Naive thymus-derived CD4-positive, alpha-beta T cell (primary cell): Measurements from ENCODE around the gene PHOSPHO2. TPM values are rescaled to one million over a fixed set of nuclear protein-coding genes. Genes with fewer than 3 reads are reported as not detected.
"Not testable (repeated sequence)": the region's sequence is repeated elsewhere in the genome, so short reads cannot be mapped to it uniquely, and the experiment has no call there.

Experiments used
- ATAC-seq: fragments of 150-1000 bp; cut with Tn5 transposase; 2 replicates; pipeline ENCODE4 v1.10.0; 2021; ENCODE audit warnings: mild to moderate bottlenecking, moderate library complexity
- CTCF ChIA-PET: fragments of 350-600 bp; sonication (Branson Sonifier 250); formaldehyde crosslinking; loops from one replicate; lab custom pipeline; 2021; ENCODE audit warnings: antibody characterized with exemption; lab: Charles Lee
- POLR2A ChIA-PET: fragments of 350-600 bp; sonication (Branson Sonifier 250); formaldehyde crosslinking; loops from one replicate; lab custom pipeline; 2021; ENCODE audit warnings: antibody characterized with exemption, inconsistent platforms; lab: Charles Lee
- DNase-seq, 9 donors: peaks; one replicate each; pipeline versions ENCODE4 v3.0.0 to v3.0.0-alpha.2; 2020 to 2022; ENCODE audit warnings: mixed read lengths in 1 of 9
- H3K27ac ChIP-seq: one replicate; pipeline ENCODE4 v1.7.0; 2013; ENCODE audit warnings: mild to moderate bottlenecking, low read depth, low read length, moderate library complexity
- H3K27me3 ChIP-seq, 2 donors: one replicate each; pipeline ENCODE4 v1.7.0; 2013; ENCODE audit warnings: low read length in 2 of 2, mild to moderate bottlenecking in 2 of 2, moderate library complexity in 2 of 2; ENCODE audit not compliant: control insufficient read depth in 2 of 2, insufficient read depth in 2 of 2
- H3K36me3 ChIP-seq, 3 experiments: 1 replicate in 2 of 3; 2 replicates in 1 of 3; pipeline ENCODE4 v1.7.0; 2013; ENCODE audit warnings: low read length in 3 of 3, mild to moderate bottlenecking in 3 of 3, moderate library complexity in 1 of 3; ENCODE audit not compliant: insufficient read depth in 3 of 3, control insufficient read depth in 2 of 3
- H3K4me1 ChIP-seq, 2 donors: one replicate each; pipeline ENCODE4 v1.7.0; 2013; ENCODE audit warnings: low read length in 2 of 2, mild to moderate bottlenecking in 2 of 2, moderate library complexity in 1 of 2; ENCODE audit not compliant: control insufficient read depth in 2 of 2, insufficient read depth in 2 of 2
- H3K4me3 ChIP-seq: 2 replicates; pipeline ENCODE4 v1.7.0; 2013; ENCODE audit warnings: mild to moderate bottlenecking, low read length
- H3K9me3 ChIP-seq, 3 experiments: 1 replicate in 2 of 3; 2 replicates in 1 of 3; pipeline ENCODE4 v1.7.0; 2013; ENCODE audit warnings: low read length in 3 of 3; ENCODE audit not compliant: control insufficient read depth in 2 of 3
- H3K27ac Mint-ChIP-seq, 9 donors: one replicate each; pipeline ENCODE4 v1.8.0; 2020 to 2022; ENCODE audit warnings: mixed read lengths in 9 of 9, mild to moderate bottlenecking in 8 of 9, moderate library complexity in 5 of 9, inconsistent platforms in 2 of 9
- H3K27me3 Mint-ChIP-seq, 5 donors: one replicate each; pipeline ENCODE4 v1.8.0; 2021 to 2022; ENCODE audit warnings: mixed read lengths in 5 of 5, mild to moderate bottlenecking in 1 of 5
- H3K36me3 Mint-ChIP-seq, 5 donors: one replicate each; pipeline ENCODE4 v1.8.0; 2020 to 2022; ENCODE audit warnings: mixed read lengths in 5 of 5, mild to moderate bottlenecking in 3 of 5, inconsistent platforms in 1 of 5
- H3K4me1 Mint-ChIP-seq, 7 donors: one replicate each; pipeline ENCODE4 v1.8.0; 2020 to 2022; ENCODE audit warnings: mixed read lengths in 7 of 7, mild to moderate bottlenecking in 3 of 7, inconsistent platforms in 1 of 7
- H3K4me3 Mint-ChIP-seq, 10 donors: one replicate each; pipeline ENCODE4 v1.8.0; 2020 to 2022; ENCODE audit warnings: mild to moderate bottlenecking in 10 of 10, mixed read lengths in 10 of 10, moderate library complexity in 6 of 10, inconsistent platforms in 2 of 10
- H3K9me3 Mint-ChIP-seq, 11 donors: one replicate each; pipeline ENCODE4 v1.8.0; 2020 to 2022; ENCODE audit warnings: mixed read lengths in 11 of 11, mild to moderate bottlenecking in 4 of 11, inconsistent platforms in 1 of 11, moderate library complexity in 1 of 11
- intact Hi-C, 2 donors: fragments of 100-400 bp; cut with micrococcal nuclease; formaldehyde crosslinking; loops; one replicate each; pipeline ENCODE4 v1.15.1; 2023
- polyA plus RNA-seq, 2 donors: library from polyadenylated mRNA; unstranded; fragments of 300-500 nt; fragmentation: Illumina TruSeq; gene quantifications; one replicate each; pipeline ENCODE4 v1.2.3, GENCODE V29; 2021
- total RNA-seq, 6 experiments: library from RNA in 5 of 6; stranded (reverse) in 5 of 6; gene quantifications; 1 replicate in 5 of 6; 2 replicates in 1 of 6; pipeline ENCODE4 v1.2.3 and lab custom pipeline; 2021 to 2026

PHOSPHO2 gene
- total and polyA plus RNA-seq, 7 experiments from 2014 or later = 3.5 to 9.5 (median 7.5) TPM

- Mint-ChIP-seq H3K4me1 (no peaks in the 10 kb centered on the region), H3K4me3 (no peak overlapping the region), H3K27me3 (peaks cover 8 to 30% (median 11%) of the 10 kb centered on the region in 5 donors), H3K36me3 (peaks cover 0 to 2% (median 0%) of the 10 kb centered on the region in 5 donors), H3K9me3 (peaks cover 0 to 9% (median 0%) of the 10 kb centered on the region in 11 donors), H3K27ac (no peak overlapping the region)
- DNase-seq (no peak), ATAC-seq (no peak)
- Histone ChIP-seq H3K4me3 (no peak overlapping the region), H3K9me3 (no peaks in the 10 kb centered on the region), H3K27ac (no peak overlapping the region), H3K27me3 (no peaks in the 10 kb centered on the region), H3K4me1 (no peaks in the 10 kb centered on the region), H3K36me3 (no peaks in the 10 kb centered on the region)
- POLR2A ChIA-PET = no interaction called here
- CTCF ChIA-PET = no interaction called here
- intact Hi-C loops = no loop called here
Observed at GRCh38 chr2:169676850-169677249, 17.4 kb upstream of the PHOSPHO2 start.

DNA sequence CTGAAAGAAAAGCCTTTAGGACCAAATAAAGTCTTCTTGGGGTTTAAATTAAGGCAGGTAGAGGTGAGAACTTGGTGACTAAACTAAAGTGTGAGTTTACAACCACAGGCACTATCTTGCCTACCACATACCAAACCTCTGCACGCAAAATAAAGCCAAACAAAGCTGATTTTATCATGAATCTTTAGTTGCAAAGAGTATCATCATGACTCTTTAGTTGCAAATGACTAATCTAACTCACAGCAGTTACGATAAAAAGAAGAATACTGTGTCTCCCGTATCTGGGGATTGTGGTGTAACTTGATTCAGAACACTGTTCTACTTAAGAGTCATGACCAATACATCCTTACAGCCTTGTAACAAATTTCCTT, 11.2 kb upstream of the PHOSPHO2 start:
- Histone ChIP-seq H3K27ac (no peak overlapping the region), H3K4me3 (no peak overlapping the region), H3K9me3 (no peaks in the 10 kb centered on the region), H3K36me3 (no peaks in the 10 kb centered on the region), H3K27me3 (no peaks in the 10 kb centered on the region), H3K4me1 (peaks cover 0 to 17% of the 10 kb centered on the region in 2 donors)
- Mint-ChIP-seq H3K36me3 (peaks cover 0 to 2% (median 0%) of the 10 kb centered on the region in 5 donors), H3K27ac (no peak overlapping the region), H3K4me1 (peaks cover 0 to 6% (median 0%) of the 10 kb centered on the region in 7 donors), H3K27me3 (peaks cover 0 to 7% (median 3%) of the 10 kb centered on the region in 5 donors), H3K9me3 (peaks cover 0 to 9% (median 0%) of the 10 kb centered on the region in 11 donors), H3K4me3 (no peak overlapping the region)
- CTCF ChIA-PET = interaction anchor here (0.6 kb wide), 1 partner anchor 39 kb away, joined by 3 read pairs; no protein-coding TSS in a partner anchor
- POLR2A ChIA-PET = no interaction called here
- DNase-seq (no peak), ATAC-seq (peak; percentile 45)
- intact Hi-C loops = loop anchor here in 1 of 2 donors (5.0 kb wide), 1 partner anchor 201 kb away; no protein-coding TSS in a partner anchor

- Mint-ChIP-seq H3K9me3 (peaks cover 0 to 13% (median 2%) of the 10 kb centered on the region in 11 donors), H3K27me3 (peaks cover 0 to 7% (median 4%) of the 10 kb centered on the region in 5 donors), H3K36me3 (peaks cover 0 to 4% (median 2%) of the 10 kb centered on the region in 5 donors), H3K4me3 (no peak overlapping the region), H3K27ac (no peak overlapping the region), H3K4me1 (peaks cover 0 to 6% (median 0%) of the 10 kb centered on the region in 7 donors)
- Histone ChIP-seq H3K9me3 (no peaks in the 10 kb centered on the region), H3K36me3 (no peaks in the 10 kb centered on the region), H3K4me1 (peaks cover 0 to 17% of the 10 kb centered on the region in 2 donors), H3K27ac (no peak overlapping the region), H3K4me3 (no peak overlapping the region), H3K27me3 (no peaks in the 10 kb centered on the region)
- ChIA-PET POLR2A (no interaction called here), CTCF (interaction anchor here (0.6 kb wide), 1 partner anchor 40 kb away, joined by 3 read pairs; no protein-coding TSS in a partner anchor)
- intact Hi-C loops = loop anchor here in 1 of 2 donors (5.0 kb wide), 1 partner anchor 201 kb away; no protein-coding TSS in a partner anchor
- ATAC-seq (peak; percentile 28), DNase-seq (no peak)
Observed at GRCh38 chr2:169683425-169684134, 10.7 kb upstream of the PHOSPHO2 start.

GRCh38 chr2:169684135-169684565, 10.1 kb upstream of the PHOSPHO2 start:
- no peak overlapping the region for H3K27ac Mint-ChIP-seq
- Histone ChIP-seq H3K9me3 (no peaks in the 10 kb centered on the region), H3K4me3 (no peak overlapping the region), H3K36me3 (no peaks in the 10 kb centered on the region), H3K4me1 (peaks cover 0 to 17% of the 10 kb centered on the region in 2 donors), H3K27me3 (no peaks in the 10 kb centered on the region), H3K27ac (no peak overlapping the region)
- no peak overlapping the region for H3K4me3 Mint-ChIP-seq
- H3K36me3 Mint-ChIP-seq = peaks cover 0 to 8% (median 4%) of the 10 kb centered on the region in 5 donors
- intact Hi-C loops = loop anchor here in 1 of 2 donors (5.0 kb wide), 1 partner anchor 202 kb away; no protein-coding TSS in a partner anchor
- ATAC-seq = no peak
- ChIA-PET CTCF (no interaction called here), POLR2A (no interaction called here)
- H3K4me1 Mint-ChIP-seq = peaks cover 0 to 6% (median 0%) of the 10 kb centered on the region in 7 donors
- H3K9me3 Mint-ChIP-seq = peaks cover 0 to 16% (median 5%) of the 10 kb centered on the region in 11 donors
- H3K27me3 Mint-ChIP-seq = peaks cover 0 to 7% (median 7%) of the 10 kb centered on the region in 5 donors
- no peak for DNase-seq

DNA sequence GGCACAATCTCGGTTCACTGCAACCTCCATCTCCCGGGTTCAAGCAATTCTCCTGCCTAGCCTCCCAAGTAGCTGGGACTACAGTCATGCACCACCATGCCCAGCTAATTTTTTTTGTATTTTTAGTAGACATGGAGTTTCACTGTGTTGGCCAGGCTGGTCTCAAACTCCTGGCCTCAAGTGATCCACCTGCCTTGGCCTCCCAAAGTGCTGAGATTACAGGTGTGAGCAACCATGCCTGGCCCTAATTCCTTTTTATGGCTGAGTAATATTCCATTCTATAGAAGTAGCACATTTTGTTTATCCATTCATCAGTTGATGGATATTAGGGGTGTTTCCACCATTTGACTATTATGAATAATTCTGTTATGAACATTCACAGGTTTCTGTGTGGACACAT, 9.6 kb upstream of the PHOSPHO2 start:
- H3K27me3 ChIP-seq, H3K9me3 ChIP-seq, DNase-seq, H3K4me1 Mint-ChIP-seq, ATAC-seq, H3K27ac Mint-ChIP-seq, H3K36me3 Mint-ChIP-seq, H3K4me3 ChIP-seq, H3K27ac ChIP-seq, H3K36me3 ChIP-seq, H3K4me3 Mint-ChIP-seq, POLR2A ChIA-PET, H3K27me3 Mint-ChIP-seq: not testable (repeated sequence)
- CTCF ChIA-PET = interaction anchor here (0.6 kb wide), 1 partner anchor 1402 kb away, joined by 3 read pairs; no protein-coding TSS in a partner anchor
- H3K4me1 ChIP-seq = peaks cover 0 to 17% of the 10 kb centered on the region in 2 donors
- peaks cover 0 to 17% (median 5%) of the 10 kb centered on the region in 11 donors for H3K9me3 Mint-ChIP-seq
- intact Hi-C loops = loop anchor here in 1 of 2 donors (5.0 kb wide), 1 partner anchor 202 kb away; no protein-coding TSS in a partner anchor

DNA sequence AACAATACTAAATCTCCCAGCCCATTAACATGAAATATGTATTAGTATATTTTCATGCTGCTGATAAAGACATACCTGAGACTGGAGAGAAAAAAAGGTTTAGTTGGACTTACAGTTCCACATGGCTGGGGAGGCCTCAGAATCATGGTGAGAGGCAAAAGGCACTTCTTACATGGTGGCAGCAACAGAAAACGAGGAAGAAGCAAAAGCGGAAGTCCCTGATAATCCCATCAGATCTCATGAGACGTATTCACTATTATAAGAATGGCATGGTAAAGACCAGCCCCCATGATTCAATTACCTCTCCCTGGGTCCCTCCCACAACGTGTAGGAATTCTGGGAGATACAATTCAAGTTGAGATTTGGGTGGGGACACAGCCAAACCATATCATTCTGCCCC, 7.4 kb upstream of the PHOSPHO2 start:
- POLR2A ChIA-PET, H3K9me3 ChIP-seq, H3K36me3 ChIP-seq, H3K27ac ChIP-seq, H3K4me3 Mint-ChIP-seq, H3K27me3 ChIP-seq, H3K4me1 Mint-ChIP-seq, intact Hi-C loops, H3K27ac Mint-ChIP-seq, H3K4me3 ChIP-seq, DNase-seq, ATAC-seq, CTCF ChIA-PET: not testable (repeated sequence)
- H3K4me1 ChIP-seq = peaks cover 0 to 17% of the 10 kb centered on the region in 2 donors
- Mint-ChIP-seq H3K9me3 (peaks cover 7 to 31% (median 16%) of the 10 kb centered on the region in 11 donors), H3K36me3 (peaks cover 4 to 11% (median 10%) of the 10 kb centered on the region in 5 donors), H3K27me3 (peaks cover 0 to 18% (median 11%) of the 10 kb centered on the region in 5 donors)
